HepG2 (cell line): ENCODE measurements around the gene MYL3. TPM values are rescaled to one million over a fixed set of nuclear protein-coding genes. Genes with fewer than 3 reads are reported as not detected.
A peak's percentile ranks its signal among the peaks of the same experiment; 100 is the strongest.

Experiments used
- ATAC-seq: fragments of 200-7000 bp; cut with Tn5 transposase; 3 replicates; pipeline ENCODE4 v1.9.1; 2020; ENCODE audit warnings: mild to moderate bottlenecking, moderate library complexity
- BruUV-seq: library from RNA; stranded (reverse); fragments of 400-500 nt; replicated peaks from 2 replicates; lab custom pipeline; 2021; lab: Mats Ljungman, UMichigan
- CTCF ChIA-PET: fragments of 300-600 bp; formaldehyde crosslinking; extraction: SDS; loops from one replicate; lab custom pipeline; 2021; ENCODE audit warnings: low total read pairs, inconsistent platforms, low intra/inter-chr PET ratio; lab: Yijun Ruan, JAX
- POLR2A ChIA-PET: fragments of 350-600 bp; sonication (Branson Sonifier 250); formaldehyde crosslinking; loops from one replicate; lab custom pipeline; 2020; ENCODE audit warnings: antibody characterized with exemption, inconsistent platforms; lab: Yijun Ruan, JAX
- DNase-seq: peaks from one replicate; pipeline ENCODE4 v3.0.0-alpha.2; 2015; ENCODE audit warnings: low spot score
- FAIRE-seq: peaks from 3 replicates; lab custom pipeline; 2011; peaks lifted over from hg19 to GRCh38; lab: Jason Lieb, UNC
- H2AFZ ChIP-seq: one replicate; pipeline ENCODE4 v1.6.1; 2011; ENCODE audit warnings: low read length, inconsistent platforms
- H3K27ac ChIP-seq: fragments of 300-600 bp; 3 replicates; pipeline ENCODE4 v1.8.0; 2011; ENCODE audit warnings: mixed run types, mild to moderate bottlenecking, mixed read lengths, low read length, inconsistent platforms; ENCODE audit not compliant: insufficient read depth; ENCODE audit errors: extremely low read length
- H3K27me3 ChIP-seq, 2 experiments: fragments of 200-600 bp in 1 of 2; 2 replicates in 1 of 2; 3 replicates in 1 of 2; pipeline versions ENCODE4 v1.6.0 to v1.8.0; 2011; ENCODE audit warnings: low read length in 2 of 2, mild to moderate bottlenecking in 2 of 2, moderate library complexity in 2 of 2, inconsistent platforms in 1 of 2; ENCODE audit not compliant: insufficient read depth in 2 of 2, control insufficient read depth in 1 of 2
- H3K36me3 ChIP-seq, 2 experiments: fragments of 200-600 bp in 1 of 2; replicated peaks in 1 of 2; 2 replicates in 1 of 2; 3 replicates in 1 of 2; pipeline versions ENCODE4 v1.5.1 to v1.8.0; 2011; ENCODE audit warnings: low read length in 2 of 2, inconsistent platforms in 1 of 2; ENCODE audit not compliant: insufficient read depth in 2 of 2, control insufficient read depth in 1 of 2
- H3K4me1 ChIP-seq: 2 replicates; pipeline ENCODE4 v1.5.1; 2012; ENCODE audit warnings: low read length, inconsistent platforms; ENCODE audit not compliant: insufficient read depth
- H3K4me2 ChIP-seq: 2 replicates; pipeline ENCODE4 v1.6.0; 2011; ENCODE audit warnings: low read depth, low read length, inconsistent platforms
- H3K4me3 ChIP-seq, 3 experiments: fragments of 200-600 bp in 1 of 3; sonication (generic), shearing (Covaris generic) in 1 of 3; replicated peaks in 1 of 3; 2 replicates each; pipeline ENCODE4 v1.5.1; 2011 to 2016; ENCODE audit warnings: low read length in 3 of 3, inconsistent platforms in 2 of 3, low read depth in 2 of 3, mild to moderate bottlenecking in 2 of 3, control low read depth in 1 of 3, mixed read lengths in 1 of 3; ENCODE audit not compliant: insufficient read depth in 1 of 3
- H3K79me2 ChIP-seq: one replicate; pipeline ENCODE4 v1.6.1; 2011; ENCODE audit warnings: low read length, inconsistent platforms; ENCODE audit not compliant: insufficient read depth
- H3K9ac ChIP-seq: 2 replicates; pipeline ENCODE4 v1.6.0; 2011; ENCODE audit warnings: mild to moderate bottlenecking, low read depth, low read length, inconsistent platforms; ENCODE audit not compliant: insufficient read depth
- H3K9me3 ChIP-seq: 2 replicates; pipeline ENCODE4 v1.5.1; 2012; ENCODE audit warnings: mild to moderate bottlenecking, low read length
- H4K20me1 ChIP-seq: 2 replicates; pipeline ENCODE4 v1.6.0; 2011; ENCODE audit warnings: inconsistent platforms, mild to moderate bottlenecking, low read length, moderate library complexity; ENCODE audit not compliant: insufficient read depth
- AKNA ChIP-seq: sonication (generic); formaldehyde crosslinking; IDR thresholded peaks from 2 replicates; pipeline ENCODE4 v1.4.0; 2020; ENCODE audit warnings: missing genetic modification reagents, borderline replicate concordance
- GFI1 ChIP-seq: sonication (generic); formaldehyde crosslinking; IDR thresholded peaks from 2 replicates; pipeline ENCODE4 v1.5.0; 2020; ENCODE audit warnings: missing genetic modification reagents, mild to moderate bottlenecking, borderline replicate concordance
- SIN3A ChIP-seq: IDR thresholded peaks from 2 replicates; pipeline ENCODE4 v1.6.1; 2011; ENCODE audit warnings: low read depth, mild to moderate bottlenecking, control low read depth, low read length, borderline replicate concordance
- ZNF432 ChIP-seq: sonication (generic); formaldehyde crosslinking; IDR thresholded peaks from 2 replicates; pipeline ENCODE4 v1.5.0; 2020; ENCODE audit warnings: missing genetic modification reagents, mild to moderate bottlenecking, borderline replicate concordance
- ZNF446 ChIP-seq: sonication (generic); formaldehyde crosslinking; IDR thresholded peaks from 2 replicates; pipeline ENCODE4 v1.5.0; 2020; ENCODE audit warnings: mild to moderate bottlenecking, missing genetic modification reagents
- ZNF891 ChIP-seq: sonication (generic); formaldehyde crosslinking; IDR thresholded peaks from 2 replicates; pipeline ENCODE4 v1.5.0; 2020; ENCODE audit warnings: mild to moderate bottlenecking, missing genetic modification reagents
- WGBS: methylation state at CpG from one replicate; pipeline ENCODE4 v1.1.6; 2017; ENCODE audit warnings: low lambda C conversion rate; 5-methylcytosine and 5-hydroxymethylcytosine counted together
- in situ Hi-C: cut with HindIII; loops from 2 replicates; pipeline ENCODE4 v1.10.0; 2017; ENCODE audit warnings: low pct_unique_long_range_greater_than_20kb; ENCODE audit not compliant: extremely low pct_ligation_motif_present
- intact Hi-C: fragments of 100-400 bp; cut with micrococcal nuclease; formaldehyde crosslinking; loops from one replicate; pipeline ENCODE4 v1.10.0; 2022; ENCODE audit not compliant: unreplicated experiment
- polyA plus RNA-seq, 8 experiments: library from polyadenylated mRNA; depleted of rRNA in 3 of 8; stranded (reverse) in 7 of 8; unstranded in 1 of 8; fragments of >200 nt; fragmentation: Illumina TruSeq in 4 of 8; extraction: Trizol in 4 of 8; gene quantifications; 2 replicates each; pipeline versions ENCODE4 v1.2.1 to v1.2.3, GENCODE V29; 2011 to 2016; ENCODE audit warnings: low read depth in 4 of 8, missing spikeins in 1 of 8, mixed read lengths in 1 of 8; ENCODE audit not compliant: insufficient read depth in 1 of 8
- total RNA-seq, 5 experiments: library from RNA; depleted of rRNA; stranded (reverse); fragments of >200 nt; fragmentation: Illumina TruSeq; extraction: Trizol; gene quantifications; 2 replicates each; pipeline ENCODE4 v1.2.3, GENCODE V29; 2016; ENCODE audit warnings: low read depth in 1 of 5
- TF ChIP-seq, protein P1 (sequence below): sonication (generic); formaldehyde crosslinking; IDR thresholded peaks from 2 replicates; pipeline ENCODE4 v1.5.0; 2020; ENCODE audit warnings: mild to moderate bottlenecking, missing genetic modification reagents

MYL3 gene
- total and polyA plus RNA-seq, 2 of the 13 experiments (the other 11 are each of a cell fraction or from before 2014, with no cell fraction given), result not detected

DNA sequence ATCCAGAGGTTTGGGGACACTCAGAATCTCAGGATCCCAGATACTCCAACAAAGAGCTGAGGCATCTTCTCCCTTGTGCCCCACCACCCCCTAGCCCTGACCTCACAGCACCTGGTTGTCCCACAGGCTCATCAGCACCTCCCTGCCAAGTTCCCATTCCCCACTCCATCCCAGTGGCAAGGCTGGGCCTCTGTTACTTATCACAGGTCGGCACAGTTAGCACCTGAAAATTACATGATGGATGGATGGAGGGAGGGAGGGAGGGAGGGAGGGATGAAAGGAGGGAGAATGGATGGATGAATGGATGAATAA, 12.8 kb downstream of the MYL3 start (continued):
- TF ChIP-seq ZNF446 (CRISPR knock-in tag) (no peak), ZNF432 (CRISPR knock-in tag) (no peak), AKNA (CRISPR knock-in tag) (no peak), SIN3A (no peak), GFI1 (CRISPR knock-in tag) (no peak)

DNA sequence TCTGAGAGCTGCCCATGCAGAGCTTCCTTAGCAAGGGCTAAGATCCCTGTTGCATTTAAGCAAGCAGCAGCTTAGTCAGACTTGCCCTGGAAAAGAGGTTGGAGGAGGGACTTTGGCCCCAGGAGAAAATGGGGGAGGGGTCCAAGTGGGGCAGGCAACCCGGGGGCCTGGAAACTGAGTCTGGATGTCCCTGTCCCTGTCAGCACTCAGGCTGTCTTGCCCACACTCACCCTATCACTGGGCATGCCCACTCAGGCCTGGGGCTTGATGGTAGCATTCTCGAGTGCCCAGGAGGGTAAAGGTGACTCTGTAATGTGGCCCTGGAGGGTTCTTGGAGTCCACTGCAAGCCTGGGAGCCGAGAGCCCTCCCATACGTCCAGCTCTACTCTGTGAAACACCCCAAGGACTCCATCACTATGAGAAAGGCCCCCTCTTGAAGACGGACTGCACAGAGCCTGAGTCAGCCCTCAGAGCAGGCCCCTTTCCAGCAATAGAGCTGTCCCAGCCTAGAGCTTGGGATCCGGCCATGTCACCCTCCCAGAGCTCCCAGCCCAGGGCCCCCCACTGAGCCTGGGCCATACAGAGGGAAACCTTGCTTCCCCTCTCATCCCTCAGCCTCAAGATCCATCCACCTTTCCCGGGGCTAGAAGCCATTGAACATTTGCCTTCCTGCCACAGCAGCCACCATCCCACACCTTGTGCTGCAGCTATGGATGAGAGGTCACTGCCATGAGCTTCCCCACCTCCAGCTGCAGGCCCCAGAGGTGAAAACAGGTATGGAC, 13.4 kb downstream of the MYL3 start:
- Histone ChIP-seq H3K9me3 (no peaks in the 10 kb centered on the region), H2AFZ (no peak overlapping the region), H3K4me1 (peaks cover 17% of the 10 kb centered on the region), H4K20me1 (no peaks in the 10 kb centered on the region), H3K9ac (no peak overlapping the region), H3K27me3 (peaks cover 0 to 8% of the 10 kb centered on the region in 2 experiments; a peak in 2 of 5 replicates), H3K27ac (no peak overlapping the region), H3K79me2 (no peaks in the 10 kb centered on the region), H3K4me2 (no peak overlapping the region), H3K4me3 (no peak overlapping the region), H3K36me3 (no peaks in the 10 kb centered on the region)
- WGBS, result 0% methylated on average over 1 of the region's 7 CpGs
- POLR2A ChIA-PET, result no interaction called here
- TF ChIP-seq ZNF891, result peak; percentile 69; the same call in 1 of the 2 replicates
- TF ChIP-seq, protein P1, sequence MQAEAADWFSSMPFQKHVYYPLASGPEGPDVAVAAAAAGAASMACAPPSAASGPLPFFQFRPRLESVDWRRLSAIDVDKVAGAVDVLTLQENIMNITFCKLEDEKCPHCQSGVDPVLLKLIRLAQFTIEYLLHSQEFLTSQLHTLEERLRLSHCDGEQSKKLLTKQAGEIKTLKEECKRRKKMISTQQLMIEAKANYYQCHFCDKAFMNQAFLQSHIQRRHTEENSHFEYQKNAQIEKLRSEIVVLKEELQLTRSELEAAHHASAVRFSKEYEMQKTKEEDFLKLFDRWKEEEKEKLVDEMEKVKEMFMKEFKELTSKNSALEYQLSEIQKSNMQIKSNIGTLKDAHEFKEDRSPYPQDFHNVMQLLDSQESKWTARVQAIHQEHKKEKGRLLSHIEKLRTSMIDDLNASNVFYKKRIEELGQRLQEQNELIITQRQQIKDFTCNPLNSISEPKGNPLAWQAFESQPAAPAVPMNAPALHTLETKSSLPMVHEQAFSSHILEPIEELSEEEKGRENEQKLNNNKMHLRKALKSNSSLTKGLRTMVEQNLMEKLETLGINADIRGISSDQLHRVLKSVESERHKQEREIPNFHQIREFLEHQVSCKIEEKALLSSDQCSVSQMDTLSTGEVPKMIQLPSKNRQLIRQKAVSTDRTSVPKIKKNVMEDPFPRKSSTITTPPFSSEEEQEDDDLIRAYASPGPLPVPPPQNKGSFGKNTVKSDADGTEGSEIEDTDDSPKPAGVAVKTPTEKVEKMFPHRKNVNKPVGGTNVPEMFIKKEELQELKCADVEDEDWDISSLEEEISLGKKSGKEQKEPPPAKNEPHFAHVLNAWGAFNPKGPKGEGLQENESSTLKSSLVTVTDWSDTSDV, result no peak
- CTCF ChIA-PET, result no interaction called here
- BruUV-seq, result no TSS peak
- in situ Hi-C loops (no loop called here), intact Hi-C loops (no loop called here)
- no peak for DNase-seq
- ATAC-seq, result 0 out of 3 replicates have a peak, but pooled peaks have one; percentile 5
- no peak for FAIRE-seq
